Gastrocnemius medialis (tissue), 4 donors: Measurements from ENCODE around the gene HIVEP2. TPM values are rescaled to one million over a fixed set of nuclear protein-coding genes. Genes with fewer than 3 reads are reported as not detected.

ENCODE experiments used
- ATAC-seq, 2 donors: fragments of 150-250 bp; one replicate each; pipeline ENCODE4 v1.9.1; 2016
- DNase-seq, 2 donors: peaks; one replicate each; pipeline ENCODE4 v3.0.0-alpha.2; 2019
- H3K27ac ChIP-seq, 4 donors: fragments of 200-600 bp; sonication (generic); 1 replicate in 1 of 4; 2 replicates in 3 of 4; pipeline ENCODE4 v1.5.1; 2016 to 2018; ENCODE audit warnings: mild to moderate bottlenecking in 2 of 4, moderate library complexity in 1 of 4
- H3K27me3 ChIP-seq, 3 donors: fragments of 200-600 bp; sonication (generic) in 2 of 3; 1 replicate in 1 of 3; 2 replicates in 2 of 3; pipeline versions ENCODE4 v1.5.1 to v1.6.0; 2016 to 2019; ENCODE audit warnings: mild to moderate bottlenecking in 1 of 3, moderate library complexity in 1 of 3
- H3K36me3 ChIP-seq, 2 donors: fragments of 200-600 bp; sonication (generic) in 1 of 2; one replicate each; pipeline ENCODE4 v1.5.1; 2017 to 2018
- H3K4me1 ChIP-seq, 2 donors: fragments of 200-600 bp; sonication (generic) in 1 of 2; one replicate each; pipeline ENCODE4 v1.5.1; 2016 to 2017; ENCODE audit warnings: mild to moderate bottlenecking in 2 of 2
- H3K4me3 ChIP-seq, 4 donors: fragments of 200-600 bp; sonication (generic) in 3 of 4; 1 replicate in 1 of 4; 2 replicates in 3 of 4; pipeline ENCODE4 v1.5.1; 2016 to 2019; ENCODE audit warnings: mild to moderate bottlenecking in 2 of 4
- H3K9me3 ChIP-seq, 3 donors: fragments of 200-600 bp; sonication (generic) in 2 of 3; 1 replicate in 1 of 3; 2 replicates in 2 of 3; pipeline ENCODE4 v1.5.1; 2016 to 2019
- POLR2A ChIP-seq, 2 donors: fragments of 450-650 bp; IDR thresholded peaks; one replicate each; pipeline ENCODE4 v1.6.1; 2017; ENCODE audit warnings: antibody characterized with exemption in 2 of 2, mild to moderate bottlenecking in 2 of 2, moderate library complexity in 2 of 2
- in situ Hi-C, 4 donors: fragments of 200-750 bp; cut with MboI; loops; one replicate each; pipeline versions ENCODE4 v1.15.0 to v1.8.0; 2017; ENCODE audit warnings: low sequenced_read_pairs in 4 of 4
- intact Hi-C: fragments of 100-400 bp; cut with DNase I; formaldehyde crosslinking; loops from one replicate; pipeline ENCODE4 v1.15.1; 2023; ENCODE audit warnings: low total_unique reads
- total RNA-seq, 4 donors: library from RNA; depleted of rRNA; stranded (reverse); fragments of >200 nt; gene quantifications; one replicate each; pipeline versions ENCODE4 v1.1.0 to v1.2.3, GENCODE V29; 2016
- TF ChIP-seq, protein P1 (sequence below), 5 experiments: fragments of 450-650 bp in 3 of 5; fragments of 200-600 bp in 2 of 5; sonication (generic) in 2 of 5; IDR thresholded peaks in 4 of 5; conservative IDR thresholded peaks in 1 of 5; 1 replicate in 4 of 5; 2 replicates in 1 of 5; pipeline ENCODE4 v1.5.1; 2016 to 2019; ENCODE audit warnings: antibody characterized with exemption in 5 of 5, mild to moderate bottlenecking in 3 of 5, moderate library complexity in 3 of 5

HIVEP2 gene
- total RNA-seq, 4 donors from 2014 or later = 15.9 to 29.4 (median 25.3) TPM

GRCh38 chr6:142833054-142833453 lies 111.9 kb downstream of the HIVEP2 start:
- H3K27me3 ChIP-seq = no peaks in the 10 kb centered on the region
- no peaks in the 10 kb centered on the region for H3K36me3 ChIP-seq
- no peak overlapping the region for H3K4me3 ChIP-seq
- peaks cover 50 to 55% of the 10 kb centered on the region in 2 donors for H3K4me1 ChIP-seq
- intact Hi-C loops = no loop called here
- H3K27ac ChIP-seq = no peak overlapping the region
- TF ChIP-seq, protein P1, sequence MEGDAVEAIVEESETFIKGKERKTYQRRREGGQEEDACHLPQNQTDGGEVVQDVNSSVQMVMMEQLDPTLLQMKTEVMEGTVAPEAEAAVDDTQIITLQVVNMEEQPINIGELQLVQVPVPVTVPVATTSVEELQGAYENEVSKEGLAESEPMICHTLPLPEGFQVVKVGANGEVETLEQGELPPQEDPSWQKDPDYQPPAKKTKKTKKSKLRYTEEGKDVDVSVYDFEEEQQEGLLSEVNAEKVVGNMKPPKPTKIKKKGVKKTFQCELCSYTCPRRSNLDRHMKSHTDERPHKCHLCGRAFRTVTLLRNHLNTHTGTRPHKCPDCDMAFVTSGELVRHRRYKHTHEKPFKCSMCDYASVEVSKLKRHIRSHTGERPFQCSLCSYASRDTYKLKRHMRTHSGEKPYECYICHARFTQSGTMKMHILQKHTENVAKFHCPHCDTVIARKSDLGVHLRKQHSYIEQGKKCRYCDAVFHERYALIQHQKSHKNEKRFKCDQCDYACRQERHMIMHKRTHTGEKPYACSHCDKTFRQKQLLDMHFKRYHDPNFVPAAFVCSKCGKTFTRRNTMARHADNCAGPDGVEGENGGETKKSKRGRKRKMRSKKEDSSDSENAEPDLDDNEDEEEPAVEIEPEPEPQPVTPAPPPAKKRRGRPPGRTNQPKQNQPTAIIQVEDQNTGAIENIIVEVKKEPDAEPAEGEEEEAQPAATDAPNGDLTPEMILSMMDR (IDR thresholded peaks at IDR 0.05 in 4 of 5, conservative IDR thresholded peaks at IDR 0.05 in 1 of 5) = no peak
- TF ChIP-seq POLR2A (IDR thresholded peaks at IDR 0.05) = no peak
- H3K9me3 ChIP-seq = no peaks in the 10 kb centered on the region
- ATAC-seq (peak in 1 of 2 donors; percentile 63), DNase-seq (no peak)
- in situ Hi-C loops = loop anchor here in 1 of 4 donors (25.0 kb wide), 1 partner anchor 104 kb away; the partner anchor contains the start of gene HIVEP2

- Histone ChIP-seq H3K4me1 (peaks cover 50 to 51% of the 10 kb centered on the region in 2 donors), H3K4me3 (no peak overlapping the region), H3K36me3 (no peaks in the 10 kb centered on the region), H3K27ac (no peak overlapping the region), H3K27me3 (no peaks in the 10 kb centered on the region), H3K9me3 (no peaks in the 10 kb centered on the region)
- TF ChIP-seq POLR2A (IDR thresholded peaks at IDR 0.05) = no peak
- TF ChIP-seq, protein P1 (IDR thresholded peaks at IDR 0.05 in 4 of 5, conservative IDR thresholded peaks at IDR 0.05 in 1 of 5) = no peak
- DNase-seq (no peak), ATAC-seq (no peak)
- intact Hi-C loops = no loop called here
- in situ Hi-C loops = loop anchor here in 1 of 4 donors (25.0 kb wide), 1 partner anchor 106 kb away; the partner anchor contains the start of gene HIVEP2
Observed at GRCh38 chr6:142830807-142831206, 114.2 kb downstream of the HIVEP2 start.

GRCh38 chr6:142830116-142830710 lies 114.8 kb downstream of the HIVEP2 start:
- no peak overlapping the region for H3K4me3 ChIP-seq
- H3K27me3 ChIP-seq = no peaks in the 10 kb centered on the region
- H3K27ac ChIP-seq = no peak overlapping the region
- DNase-seq (no peak), ATAC-seq (no peak)
- H3K36me3 ChIP-seq = no peaks in the 10 kb centered on the region
- TF ChIP-seq, protein P1 (IDR thresholded peaks at IDR 0.05 in 4 of 5, conservative IDR thresholded peaks at IDR 0.05 in 1 of 5) = no peak
- peaks cover 45 to 46% of the 10 kb centered on the region in 2 donors for H3K4me1 ChIP-seq
- in situ Hi-C loops = loop anchor here in 1 of 4 donors (25.0 kb wide), 1 partner anchor 107 kb away; the partner anchor contains the start of gene HIVEP2
- intact Hi-C loops = no loop called here
- no peaks in the 10 kb centered on the region for H3K9me3 ChIP-seq

DNA sequence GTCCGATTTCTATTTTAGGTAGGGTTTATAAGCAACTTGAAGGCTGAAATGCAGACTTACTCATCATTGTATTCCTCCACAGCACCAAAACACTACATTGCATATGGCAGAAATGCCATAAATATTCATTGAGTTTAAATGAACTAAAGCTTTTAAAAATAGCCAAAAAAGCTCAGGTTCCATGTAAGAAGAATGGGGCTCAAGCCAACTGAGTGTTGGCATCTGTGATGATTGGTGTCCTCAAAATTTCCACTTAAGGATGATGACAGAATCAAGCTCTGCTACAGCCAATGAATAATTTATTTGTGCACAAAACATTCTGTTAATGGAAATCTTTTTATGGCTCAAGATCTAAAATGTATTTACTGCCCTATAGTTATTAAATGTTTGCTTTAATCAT lies 115.4 kb downstream of the HIVEP2 start:
- no peaks in the 10 kb centered on the region for H3K36me3 ChIP-seq
- H3K4me3 ChIP-seq = no peak overlapping the region
- H3K27me3 ChIP-seq = no peaks in the 10 kb centered on the region
- intact Hi-C loops (no loop called here), in situ Hi-C loops (loop anchor here in 1 of 4 donors (25.0 kb wide), 1 partner anchor 108 kb away; the partner anchor contains the start of gene HIVEP2)
- ATAC-seq (no peak), DNase-seq (no peak)
- no peak for TF ChIP-seq POLR2A (IDR thresholded peaks at IDR 0.05)
- TF ChIP-seq, protein P1 (IDR thresholded peaks at IDR 0.05 in 4 of 5, conservative IDR thresholded peaks at IDR 0.05 in 1 of 5) = no peak
- peaks cover 49 to 50% of the 10 kb centered on the region in 2 donors for H3K4me1 ChIP-seq
- H3K27ac ChIP-seq = no peak overlapping the region
- H3K9me3 ChIP-seq = no peaks in the 10 kb centered on the region
